Measurements from ENCODE around the gene FAM120B.

Gene FAM120B

GRCh38 chr6:170446841-170447560 lies 140.4 kb downstream of the FAM120B start:
- no peak for DNase-seq (ENCODE audit: low spot score)
- TF ChIP-seq, protein P1, sequence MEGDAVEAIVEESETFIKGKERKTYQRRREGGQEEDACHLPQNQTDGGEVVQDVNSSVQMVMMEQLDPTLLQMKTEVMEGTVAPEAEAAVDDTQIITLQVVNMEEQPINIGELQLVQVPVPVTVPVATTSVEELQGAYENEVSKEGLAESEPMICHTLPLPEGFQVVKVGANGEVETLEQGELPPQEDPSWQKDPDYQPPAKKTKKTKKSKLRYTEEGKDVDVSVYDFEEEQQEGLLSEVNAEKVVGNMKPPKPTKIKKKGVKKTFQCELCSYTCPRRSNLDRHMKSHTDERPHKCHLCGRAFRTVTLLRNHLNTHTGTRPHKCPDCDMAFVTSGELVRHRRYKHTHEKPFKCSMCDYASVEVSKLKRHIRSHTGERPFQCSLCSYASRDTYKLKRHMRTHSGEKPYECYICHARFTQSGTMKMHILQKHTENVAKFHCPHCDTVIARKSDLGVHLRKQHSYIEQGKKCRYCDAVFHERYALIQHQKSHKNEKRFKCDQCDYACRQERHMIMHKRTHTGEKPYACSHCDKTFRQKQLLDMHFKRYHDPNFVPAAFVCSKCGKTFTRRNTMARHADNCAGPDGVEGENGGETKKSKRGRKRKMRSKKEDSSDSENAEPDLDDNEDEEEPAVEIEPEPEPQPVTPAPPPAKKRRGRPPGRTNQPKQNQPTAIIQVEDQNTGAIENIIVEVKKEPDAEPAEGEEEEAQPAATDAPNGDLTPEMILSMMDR (IDR thresholded peaks at IDR 0.05; ENCODE audit: extremely low read depth, insufficient read depth, missing control alignments): no peak
- in situ Hi-C loops (cut with MboI; ENCODE audit: low pct_unique_long_range_greater_than_20kb, low sequenced_read_pairs, unreplicated experiment): no loop called here

DNA sequence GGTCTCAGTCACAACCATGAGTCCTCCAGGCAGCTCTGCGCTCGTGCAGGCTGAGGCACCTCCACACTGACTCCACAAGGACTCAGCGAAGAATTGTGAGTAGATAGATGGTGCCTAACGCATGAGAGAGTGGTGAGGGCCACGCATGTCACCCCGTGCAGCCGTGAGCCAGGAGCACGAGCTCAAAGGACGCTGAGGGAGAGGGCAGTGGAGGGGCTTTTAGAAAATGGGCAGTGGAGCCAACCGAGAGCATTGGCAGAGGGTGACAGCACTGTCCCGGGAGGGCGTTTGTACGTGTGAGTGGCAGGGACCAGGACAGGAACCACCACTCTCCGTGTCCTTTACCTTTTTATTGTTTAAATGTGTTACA lies 141.0 kb downstream of the FAM120B start:
- TF ChIP-seq, protein P1 (IDR thresholded peaks at IDR 0.05; ENCODE audit: extremely low read depth, insufficient read depth, missing control alignments): no peak
- in situ Hi-C loops (cut with MboI; ENCODE audit: low pct_unique_long_range_greater_than_20kb, low sequenced_read_pairs, unreplicated experiment): no loop called here
- no peak for DNase-seq (ENCODE audit: low spot score)

- no peak for DNase-seq (ENCODE audit: low spot score)
- TF ChIP-seq, protein P1 (IDR thresholded peaks at IDR 0.05; ENCODE audit: extremely low read depth, insufficient read depth, missing control alignments): no peak
- in situ Hi-C loops (cut with MboI; ENCODE audit: low pct_unique_long_range_greater_than_20kb, low sequenced_read_pairs, unreplicated experiment): no loop called here
These were observed 141.8 kb downstream of the FAM120B start for GRCh38 chr6:170448317-170448716.

DNA sequence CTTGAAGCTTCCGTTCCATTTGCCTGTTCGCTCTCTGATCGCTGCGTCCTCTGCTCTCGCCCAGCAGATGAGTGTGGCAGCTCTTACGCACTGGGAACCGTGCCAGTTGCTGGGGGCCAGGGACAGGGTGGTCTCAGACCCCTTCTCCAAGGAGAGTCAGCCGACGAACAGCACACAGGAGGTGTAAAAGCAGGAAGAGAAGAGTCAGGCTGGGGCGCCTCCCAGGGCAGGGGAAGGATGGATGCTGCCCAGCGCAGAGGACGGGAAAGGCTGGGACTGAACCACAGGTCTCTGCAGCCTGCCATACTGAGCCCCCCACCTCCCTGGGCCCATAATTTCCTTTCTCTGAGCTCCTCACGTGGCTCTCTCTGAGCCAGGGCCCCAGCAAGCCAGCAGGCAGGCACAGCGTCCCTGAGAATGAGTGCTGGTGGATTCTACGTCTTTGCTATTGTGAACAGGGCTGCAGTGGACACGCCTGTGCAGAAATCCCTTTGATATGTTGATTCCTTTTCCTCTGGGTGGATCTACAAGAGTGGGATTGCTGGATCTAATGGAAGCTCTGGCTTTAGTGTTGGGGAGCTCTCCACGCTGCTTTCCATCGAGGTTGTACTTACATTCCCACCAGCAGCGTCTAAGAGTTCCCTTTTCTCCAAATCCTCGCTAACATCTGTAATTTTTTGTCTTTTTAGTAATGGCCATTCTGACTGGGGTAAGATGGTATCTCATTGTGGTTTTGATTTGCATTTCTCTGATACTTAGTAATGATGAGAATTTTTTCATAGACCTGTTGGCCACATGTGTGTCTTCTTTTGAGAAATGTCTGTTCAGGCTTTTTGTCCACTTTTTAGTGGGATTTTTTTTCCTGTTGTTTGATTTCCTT lies 142.4 kb downstream of the FAM120B start:
- in situ Hi-C loops (cut with MboI; ENCODE audit: low pct_unique_long_range_greater_than_20kb, low sequenced_read_pairs, unreplicated experiment): no loop called here
- TF ChIP-seq, protein P1 (IDR thresholded peaks at IDR 0.05; ENCODE audit: extremely low read depth, insufficient read depth, missing control alignments): no peak
- DNase-seq (ENCODE audit: low spot score): no peak

DNA sequence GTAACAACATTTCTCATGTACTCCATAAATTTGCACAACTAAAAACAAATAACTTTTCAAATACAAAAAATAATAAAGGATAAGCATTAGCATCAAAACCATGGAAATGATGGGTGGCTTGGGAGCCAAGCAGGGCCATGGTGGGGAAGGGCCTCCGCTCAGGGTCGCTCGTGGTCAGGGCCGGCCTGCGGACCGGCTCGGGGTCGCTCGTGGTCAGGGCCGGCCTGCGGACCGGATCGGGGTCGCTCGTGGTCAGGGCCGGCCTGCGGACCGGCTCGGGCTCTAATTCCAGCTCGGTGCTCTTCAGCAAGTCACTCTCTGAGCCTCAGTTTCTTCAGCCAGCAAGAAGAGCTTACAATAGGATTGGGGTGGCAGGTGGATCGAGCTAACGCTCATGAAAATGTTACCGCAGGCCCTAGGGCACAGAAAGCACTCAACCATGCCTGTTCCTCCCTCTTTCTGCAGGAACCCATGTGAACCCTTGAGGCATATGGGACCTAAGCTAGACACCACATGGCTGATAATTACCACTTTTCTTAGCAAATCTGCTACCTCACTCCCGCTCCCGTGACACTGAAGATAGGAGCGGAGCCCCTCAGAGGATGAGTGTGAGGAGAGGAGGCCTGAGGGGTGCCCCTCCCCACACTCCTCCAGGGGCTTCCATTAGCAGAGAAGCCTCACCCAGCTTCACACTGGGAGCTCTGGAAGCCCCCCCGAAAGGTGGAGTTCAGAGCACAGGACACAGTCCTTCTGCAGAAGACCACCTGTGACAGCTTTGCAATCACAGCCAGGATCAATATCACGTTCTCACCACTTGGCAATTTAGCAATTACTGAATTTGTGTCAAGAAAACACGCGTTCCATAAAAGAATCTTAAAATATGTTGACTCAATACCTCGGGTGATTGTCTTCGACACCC lies 143.5 kb downstream of the FAM120B start:
- in situ Hi-C loops (cut with MboI; ENCODE audit: low pct_unique_long_range_greater_than_20kb, low sequenced_read_pairs, unreplicated experiment): no loop called here
- TF ChIP-seq, protein P1 (IDR thresholded peaks at IDR 0.05; ENCODE audit: extremely low read depth, insufficient read depth, missing control alignments): no peak
- no peak for DNase-seq (ENCODE audit: low spot score)
